Stimulated activated CD8-positive, alpha-beta memory T cell treated with anti-CD3 and anti-CD28 coated beads, Interleukin-7, amount 100 ng/mL, for 48 hours (primary cell): ENCODE data around the gene LAMC3.

Experiments
- DNase-seq, 2 donors: peaks; one replicate each; pipeline ENCODE4 v3.0.0-alpha.2; 2020; ENCODE audit warnings: low read depth in 1 of 2; ENCODE audit errors: extremely low read depth in 1 of 2

LAMC3 gene

GRCh38 chr9:131008909-131009618, at the start of gene LAMC3:
LAMC3 (plus strand) TSS chr9:131009174; CDS start chr9:131009215, 41 bp downstream.
- no peak for DNase-seq

DNA sequence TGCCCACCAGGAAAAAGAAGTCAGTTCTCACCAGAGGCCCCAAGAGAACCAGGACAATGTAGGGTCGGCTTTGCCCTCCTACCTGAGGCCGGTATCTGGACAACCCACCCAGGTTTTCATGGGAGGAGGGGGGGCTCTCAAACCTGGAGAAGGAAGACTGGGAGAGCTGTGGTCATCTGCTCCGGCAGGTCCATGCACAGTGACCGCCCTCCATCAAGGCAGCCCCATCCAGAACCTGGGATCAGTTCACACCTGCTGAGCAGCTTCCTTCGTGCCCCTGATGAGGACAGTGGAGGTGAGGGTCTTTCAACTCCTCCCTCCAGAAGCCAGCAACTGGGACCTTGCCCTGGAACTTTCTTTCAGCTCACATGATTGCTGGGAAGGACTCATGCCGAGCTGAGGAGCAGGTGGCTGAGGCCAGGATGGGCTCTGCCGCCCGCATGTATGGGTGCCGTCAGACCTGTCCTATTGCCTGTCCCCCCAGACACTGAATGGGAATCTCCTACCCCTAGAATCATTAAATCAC, 49.1 kb upstream of the LAMC3 start:
- DNase-seq = no peak

DNA sequence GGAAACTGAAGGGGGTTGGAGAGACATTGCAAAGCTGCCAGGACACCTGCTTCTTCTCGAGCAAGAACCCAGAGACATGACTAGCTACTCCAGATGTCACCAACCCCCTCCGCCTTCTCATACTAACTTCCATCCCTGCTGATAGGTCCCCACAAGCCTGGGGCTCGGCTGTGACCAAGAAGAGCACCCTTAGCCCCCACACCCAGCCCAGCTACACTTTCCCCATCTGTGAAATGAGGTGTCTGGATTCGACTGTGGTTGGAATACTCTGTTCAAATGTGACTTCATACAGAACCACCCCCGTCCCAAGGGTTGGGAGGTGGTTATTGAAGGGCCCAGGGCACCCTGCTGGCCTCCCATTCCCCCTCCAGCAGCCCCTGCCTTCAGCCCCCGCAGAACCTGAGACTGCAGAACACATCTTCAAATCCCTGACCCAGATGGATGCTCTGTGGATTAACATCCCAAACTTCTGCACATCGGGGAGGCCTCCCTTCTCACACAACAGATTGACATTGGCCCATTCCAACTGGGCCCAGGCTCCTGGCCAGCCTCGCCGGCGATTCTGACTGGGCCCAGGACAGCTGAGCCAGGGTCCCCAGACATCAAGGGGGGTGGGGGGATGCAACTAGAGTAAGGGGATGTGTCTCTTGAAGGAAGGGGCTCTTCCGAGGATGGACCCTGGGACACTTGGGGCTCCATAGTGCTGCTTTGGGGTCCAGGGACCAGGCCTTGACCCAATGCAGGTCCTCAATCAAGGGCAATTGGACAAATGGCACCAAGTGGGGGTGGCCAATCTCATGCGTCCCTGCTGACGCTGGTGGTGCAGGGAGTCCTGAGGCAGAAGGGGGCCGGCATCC, 48.2 kb upstream of the LAMC3 start:
- DNase-seq = no peak

DNA sequence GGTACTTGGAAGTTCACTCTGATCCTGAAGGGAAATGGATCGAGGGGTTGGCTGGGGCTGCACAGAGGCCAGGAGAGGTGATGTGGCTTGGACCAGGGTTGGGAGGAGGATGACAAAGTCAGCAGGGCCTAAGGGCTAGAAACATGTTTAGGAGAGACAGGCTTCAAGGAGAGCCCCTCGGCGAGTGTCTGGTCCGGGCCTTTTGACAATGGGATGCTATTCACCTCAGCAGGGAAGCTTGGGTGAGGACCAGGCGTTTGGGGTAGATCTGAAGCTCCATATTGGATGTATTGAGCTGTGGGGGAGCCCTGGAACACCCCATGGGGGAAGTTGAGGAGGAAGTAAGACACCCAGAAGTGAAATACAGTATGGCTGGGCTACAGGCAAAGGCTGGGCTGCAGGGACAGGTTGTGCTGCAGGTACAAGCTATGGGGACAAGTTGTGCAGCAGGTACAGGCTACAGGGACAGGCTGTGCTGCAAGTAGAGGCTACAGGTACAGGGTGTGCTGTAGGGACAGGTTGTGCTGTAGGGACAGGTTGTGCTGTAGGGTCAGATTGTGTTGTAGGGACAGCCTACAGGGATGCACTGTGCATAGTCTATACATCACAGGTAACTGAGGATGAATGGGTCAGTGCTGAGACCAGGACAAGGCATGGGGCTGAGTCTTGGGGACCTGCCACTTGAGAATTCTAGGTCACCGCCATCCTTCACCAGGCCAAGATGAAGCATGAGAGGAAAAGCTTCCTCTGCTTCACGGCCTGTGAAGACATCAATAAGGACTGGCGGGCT, 47.3 kb upstream of the LAMC3 start:
- DNase-seq = no peak

DNA sequence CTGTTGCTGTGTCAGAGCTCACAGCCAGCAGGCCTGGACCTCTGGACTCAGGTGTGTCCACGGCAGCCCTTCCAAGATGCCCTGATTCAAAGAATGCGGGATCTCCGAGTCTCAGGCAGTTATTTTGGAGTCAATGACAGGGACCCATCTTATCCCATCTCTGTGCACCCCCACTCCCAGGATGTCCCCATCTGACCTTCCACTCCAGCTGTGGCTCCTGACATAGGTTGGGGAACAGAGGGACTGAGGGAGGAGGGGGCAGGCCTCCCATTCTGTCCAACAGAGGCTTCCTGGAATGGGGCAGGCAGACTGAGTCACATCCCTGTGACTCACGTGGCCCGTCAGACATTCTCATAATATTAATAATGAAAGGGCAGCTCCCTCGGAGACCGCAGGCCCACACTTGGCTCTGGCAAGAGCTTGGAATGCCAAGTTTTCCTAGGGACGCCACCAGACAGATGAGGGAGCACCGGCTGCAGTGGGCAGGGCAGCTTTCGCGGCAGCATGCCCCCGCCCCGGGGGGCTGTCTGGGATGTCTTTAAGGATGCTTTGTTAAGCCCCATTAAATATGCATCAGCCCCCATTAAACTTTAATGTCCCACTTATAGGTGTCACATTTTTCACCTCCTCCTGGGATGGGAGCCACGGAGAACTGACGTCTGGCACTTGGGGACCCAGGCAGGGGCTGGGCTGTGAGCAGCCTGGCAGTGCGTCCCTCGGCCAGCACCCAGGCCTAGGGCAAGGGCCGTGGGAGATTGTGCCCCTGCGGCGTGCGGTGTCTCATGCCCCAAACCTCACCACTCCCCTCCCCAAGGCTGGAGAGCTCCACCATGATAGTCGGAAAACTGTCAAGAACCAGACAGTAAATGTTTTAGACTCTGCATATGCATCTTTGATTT, 46.3 kb upstream of the LAMC3 start:
- DNase-seq = no peak

DNA sequence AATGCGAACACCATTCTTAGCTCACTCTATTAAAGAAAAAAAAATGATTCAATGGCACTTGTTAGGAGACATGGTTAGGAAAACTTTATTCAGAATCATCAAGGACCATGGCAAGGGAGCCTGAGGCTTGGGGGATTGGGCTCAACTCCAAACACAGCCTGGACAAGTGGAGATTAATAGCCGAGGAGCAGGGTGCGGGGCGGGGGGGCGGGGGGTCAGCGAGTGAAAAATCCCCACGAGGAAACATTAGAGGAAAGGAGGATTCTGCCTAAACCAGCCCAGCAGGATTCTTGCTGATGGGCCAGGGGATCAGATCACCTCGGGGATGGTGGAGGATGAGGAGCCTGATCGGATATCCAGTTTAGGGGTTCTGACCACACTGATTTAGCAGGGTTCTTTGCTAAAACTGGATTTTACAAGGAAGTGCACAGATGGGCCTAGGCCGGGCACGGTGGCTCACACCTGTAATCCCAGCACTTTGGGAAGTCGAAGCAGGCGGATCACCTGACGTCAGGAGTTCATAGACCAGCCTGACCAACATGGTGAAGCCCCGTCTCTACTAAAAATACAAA, 45.6 kb upstream of the LAMC3 start:
- no peak for DNase-seq

GRCh38 chr9:130963916-130964315, 45.1 kb upstream of the LAMC3 start:
- DNase-seq = no peak

GRCh38 chr9:130965680-130966079, 43.3 kb upstream of the LAMC3 start:
- no peak for DNase-seq

- no peak for DNase-seq
Observed at GRCh38 chr9:130970052-130970451, 38.9 kb upstream of the LAMC3 start.

GRCh38 chr9:130970855-130971254, 38.1 kb upstream of the LAMC3 start:
- DNase-seq = no peak

DNA sequence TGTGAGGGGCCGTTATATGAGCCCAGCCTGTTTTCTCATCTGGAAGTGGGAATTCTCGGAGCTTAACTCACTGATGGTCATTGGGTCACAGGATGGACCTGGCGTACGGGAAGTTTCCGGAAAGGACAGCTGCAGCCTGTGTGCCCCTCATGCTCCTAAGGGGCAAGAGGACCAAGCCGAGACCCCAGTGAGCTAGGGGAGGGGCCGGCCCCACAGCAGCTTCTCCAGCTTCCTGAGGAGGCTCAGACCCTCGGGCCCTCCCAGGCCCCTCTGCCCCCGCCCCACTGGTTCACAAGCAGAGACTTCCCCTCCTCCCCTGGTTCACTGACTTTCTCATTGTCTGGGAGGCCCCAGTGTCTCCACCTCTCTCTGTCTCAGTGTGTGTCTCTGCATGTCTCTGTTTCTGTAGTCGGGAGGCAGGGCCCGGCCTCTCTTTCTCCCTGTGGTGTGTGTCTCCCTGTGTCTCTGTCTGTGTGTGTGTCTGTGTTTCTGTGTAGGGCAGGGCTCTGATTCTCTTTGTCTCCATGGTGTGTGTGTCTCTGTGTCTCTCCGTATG, 37.6 kb upstream of the LAMC3 start:
- no peak for DNase-seq

GRCh38 chr9:130972277-130972956, 36.6 kb upstream of the LAMC3 start:
- no peak for DNase-seq

DNA sequence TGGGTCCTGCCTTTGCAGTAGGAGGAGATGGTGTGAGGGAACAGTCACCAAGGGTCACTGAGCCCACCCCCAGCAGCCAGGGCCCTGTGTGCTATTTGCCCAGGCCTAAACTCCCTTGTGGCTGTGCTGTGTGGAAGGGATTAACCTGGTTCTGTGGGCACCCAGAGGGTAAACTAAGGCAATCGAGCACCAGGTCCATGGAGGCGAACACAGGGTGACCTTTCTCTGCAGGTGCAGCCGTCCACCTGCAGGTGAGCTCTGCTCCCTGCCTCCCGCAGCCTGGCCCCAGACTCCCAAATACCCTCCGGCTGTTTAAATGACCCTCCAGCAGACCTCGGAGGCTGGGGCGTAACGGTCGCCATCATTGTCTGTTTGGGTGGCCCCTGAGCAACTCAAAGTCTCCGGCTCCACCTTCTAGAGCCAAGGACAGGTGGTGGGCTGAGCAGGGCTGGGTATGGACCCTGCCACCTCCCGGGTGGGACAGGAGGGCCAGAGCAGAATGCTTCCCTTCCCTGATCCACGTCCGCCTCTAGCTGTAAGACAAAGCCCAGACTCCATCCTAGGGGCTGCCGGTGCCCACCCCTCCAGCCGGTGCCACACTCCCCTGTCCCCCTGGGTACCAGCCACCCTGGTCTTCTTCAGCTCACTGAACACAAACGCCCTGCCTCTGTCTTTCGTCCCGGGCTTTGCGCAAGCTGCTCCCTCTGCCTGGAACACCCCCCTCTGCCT, 35.9 kb upstream of the LAMC3 start:
- DNase-seq = no peak

DNA sequence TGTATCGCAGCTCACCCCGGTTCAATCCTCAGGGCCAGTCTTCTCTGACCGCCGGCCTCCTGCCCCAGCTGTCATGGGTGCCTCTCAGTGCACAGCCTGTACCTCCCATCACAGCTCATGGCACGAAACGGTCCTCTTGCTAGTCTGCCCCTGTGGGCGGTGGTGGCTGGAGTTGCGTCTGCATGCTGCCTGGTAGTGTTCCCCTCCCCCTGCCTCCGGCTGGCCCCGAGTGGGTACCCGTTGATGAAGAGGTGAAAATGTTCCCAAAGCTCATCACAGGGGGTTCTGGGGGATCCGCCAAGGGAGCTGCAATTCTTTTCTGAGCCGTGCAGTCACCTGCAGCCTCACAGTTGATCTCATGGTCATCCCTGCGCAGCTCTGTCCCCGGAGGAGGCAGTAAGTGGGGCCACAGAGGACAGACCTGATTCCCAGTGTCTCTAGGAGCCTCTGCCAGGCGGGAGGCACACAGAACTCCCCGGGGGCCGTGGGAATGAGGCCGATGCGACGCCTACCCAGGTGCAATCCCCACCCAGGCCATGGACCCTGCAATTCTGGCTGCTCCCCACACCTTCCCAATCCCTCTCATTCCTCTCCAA, 35.2 kb upstream of the LAMC3 start:
- no peak for DNase-seq

- no peak for DNase-seq
Observed at GRCh38 chr9:130974697-130975096, 34.3 kb upstream of the LAMC3 start.

- no peak for DNase-seq
Observed at GRCh38 chr9:130975156-130975555, 33.8 kb upstream of the LAMC3 start.

GRCh38 chr9:130975932-130976841, 32.8 kb upstream of the LAMC3 start:
- DNase-seq = no peak
